Kidney capillary endothelial cell (primary cell): ENCODE data around the gene MUC5AC.
"Not testable (repeated sequence)": the region's sequence is repeated elsewhere in the genome, so short reads cannot be mapped to it uniquely, and the experiment has no call there.

Experiments used
- DNase-seq: peaks from one replicate; pipeline ENCODE4 v3.0.0-alpha.2; 2018; ENCODE audit warnings: low spot score

MUC5AC gene

DNA sequence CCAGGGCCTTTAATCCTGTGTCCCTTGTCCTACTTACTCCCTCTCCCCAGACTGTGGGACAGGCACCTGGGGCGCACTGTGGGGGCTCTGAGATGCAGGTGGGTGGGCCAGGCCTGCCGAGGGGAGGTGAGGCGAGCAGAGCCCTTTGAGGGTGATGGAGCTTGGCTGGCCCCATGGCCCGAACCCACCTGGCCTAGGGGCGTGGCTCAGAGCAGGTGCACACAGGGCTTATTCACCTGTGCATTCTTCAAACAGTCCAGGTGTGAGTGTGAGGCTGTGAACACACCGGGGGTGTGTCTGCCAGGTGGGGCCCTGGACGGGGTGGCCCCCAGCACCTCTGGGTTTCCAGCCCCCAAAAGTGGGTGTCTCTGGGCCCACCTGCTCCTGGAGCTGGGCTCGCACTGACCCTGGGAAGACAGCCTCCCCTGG is 9.0 kb upstream of the MUC5AC start:
- DNase-seq, result no peak

DNA sequence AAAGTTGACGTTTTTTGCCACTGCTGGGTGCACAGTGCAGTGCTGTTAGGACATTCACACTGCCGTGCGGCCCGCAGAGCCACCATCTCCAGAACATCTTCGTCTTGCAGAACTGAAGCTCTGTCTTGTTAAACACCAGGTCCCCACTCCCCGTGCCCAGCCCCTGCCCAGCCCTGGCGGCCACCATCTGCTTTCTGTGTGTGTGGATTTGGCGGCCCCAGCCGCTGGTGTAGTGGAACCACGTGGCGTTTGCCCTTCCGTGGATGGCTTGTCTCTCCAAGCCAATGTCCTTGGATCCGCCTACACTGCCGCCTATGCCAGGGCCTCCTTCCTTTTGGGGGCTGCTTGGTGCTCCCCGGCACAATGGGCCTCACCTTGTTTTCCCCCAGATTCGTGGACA is 8.2 kb upstream of the MUC5AC start:
- DNase-seq, result no peak

DNA sequence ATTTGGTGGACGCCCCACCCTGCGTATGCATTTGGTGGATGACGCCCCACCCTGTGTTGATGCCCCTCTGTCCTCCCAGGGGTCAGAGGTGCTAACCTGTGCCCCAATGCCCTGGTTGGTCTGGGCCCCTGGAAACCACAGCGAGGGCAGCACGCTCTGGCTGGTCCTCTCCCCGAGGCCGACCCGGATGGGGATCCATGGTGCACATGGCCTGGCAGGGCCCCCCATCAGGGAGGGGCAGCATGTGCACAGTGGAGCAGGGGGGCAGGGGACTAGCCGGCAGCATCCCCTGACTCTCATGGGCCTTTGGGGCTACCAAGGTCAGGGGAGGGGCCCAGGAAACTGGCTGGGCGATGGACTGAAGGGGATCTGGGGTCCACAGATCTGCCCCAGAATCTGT is 7.6 kb upstream of the MUC5AC start:
- DNase-seq, result no peak

DNA sequence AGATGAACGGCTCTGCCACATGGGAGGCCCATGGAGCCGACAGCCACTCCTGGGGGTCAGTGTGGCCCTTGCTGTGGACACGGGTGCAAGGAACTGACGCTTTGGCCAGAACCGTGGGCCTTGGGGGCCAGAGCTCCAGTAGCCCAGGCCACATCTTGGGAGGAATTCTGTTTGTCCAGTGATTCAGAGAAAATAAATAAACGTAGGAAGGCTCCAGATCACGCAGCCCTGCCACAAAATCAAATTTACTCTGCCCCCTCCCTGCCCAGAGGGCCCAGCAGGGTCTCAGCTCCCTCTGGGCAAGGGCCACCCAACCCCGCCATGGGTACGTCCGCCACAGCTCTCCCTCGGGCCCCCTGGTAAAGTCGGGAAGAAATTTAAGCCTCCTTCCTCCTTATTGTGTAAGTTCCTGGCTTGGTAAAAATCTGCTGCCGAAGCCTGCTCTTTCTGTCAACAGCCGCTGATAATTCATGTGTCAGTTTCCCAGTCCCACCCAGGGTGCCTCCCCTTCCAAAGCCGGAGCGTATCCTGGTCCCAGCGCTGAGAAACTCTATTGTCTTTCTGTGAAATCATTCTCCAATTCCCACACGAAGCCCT is 6.9 kb upstream of the MUC5AC start:
- DNase-seq, result peak; percentile 16

DNA sequence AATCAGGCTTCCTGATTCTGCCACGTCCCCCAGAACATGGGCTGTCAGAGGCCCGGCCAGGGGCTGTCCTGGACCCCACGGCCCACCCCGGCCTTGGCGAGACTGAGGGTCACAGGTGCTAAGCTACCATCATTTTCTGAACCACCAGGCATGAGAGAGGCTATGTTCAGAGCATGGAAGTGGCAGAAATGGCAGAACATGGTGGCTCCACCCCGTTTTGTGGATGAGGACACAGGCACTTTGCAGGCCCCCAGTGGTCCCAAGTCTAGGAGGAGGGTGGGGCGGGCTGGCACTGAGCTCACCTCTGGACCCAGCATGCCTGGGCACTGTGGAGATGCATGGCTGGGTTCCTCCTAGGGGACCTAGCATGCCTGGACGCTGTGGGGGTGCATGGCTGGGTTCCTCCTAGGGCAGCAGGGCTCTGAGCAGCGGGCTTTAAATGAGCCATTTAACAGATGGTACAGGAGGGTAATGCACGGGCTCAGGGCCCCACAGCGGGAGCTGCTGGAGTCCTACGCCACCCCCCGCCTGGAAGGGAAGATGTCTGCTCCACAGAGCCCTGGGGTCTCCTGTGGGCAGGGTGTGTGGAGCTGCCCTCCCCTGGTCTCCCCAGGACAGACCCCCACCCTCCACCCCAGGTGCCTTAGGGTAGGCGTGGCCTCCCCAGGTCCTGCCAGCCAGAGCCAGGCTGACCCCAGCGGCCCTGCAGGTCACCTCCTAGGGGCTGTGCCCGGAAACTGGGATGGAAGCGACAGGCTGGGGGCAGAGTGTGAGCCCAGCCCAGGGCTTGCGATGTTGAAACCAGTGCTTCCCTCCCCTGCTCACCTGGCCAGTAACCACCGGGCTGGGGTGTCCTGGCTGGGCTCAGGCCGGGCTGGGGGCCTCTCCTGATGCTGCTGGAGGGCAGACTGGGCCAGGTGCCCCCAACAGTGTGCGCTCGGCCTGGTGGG is 6.1 kb upstream of the MUC5AC start:
- no peak for DNase-seq

DNA sequence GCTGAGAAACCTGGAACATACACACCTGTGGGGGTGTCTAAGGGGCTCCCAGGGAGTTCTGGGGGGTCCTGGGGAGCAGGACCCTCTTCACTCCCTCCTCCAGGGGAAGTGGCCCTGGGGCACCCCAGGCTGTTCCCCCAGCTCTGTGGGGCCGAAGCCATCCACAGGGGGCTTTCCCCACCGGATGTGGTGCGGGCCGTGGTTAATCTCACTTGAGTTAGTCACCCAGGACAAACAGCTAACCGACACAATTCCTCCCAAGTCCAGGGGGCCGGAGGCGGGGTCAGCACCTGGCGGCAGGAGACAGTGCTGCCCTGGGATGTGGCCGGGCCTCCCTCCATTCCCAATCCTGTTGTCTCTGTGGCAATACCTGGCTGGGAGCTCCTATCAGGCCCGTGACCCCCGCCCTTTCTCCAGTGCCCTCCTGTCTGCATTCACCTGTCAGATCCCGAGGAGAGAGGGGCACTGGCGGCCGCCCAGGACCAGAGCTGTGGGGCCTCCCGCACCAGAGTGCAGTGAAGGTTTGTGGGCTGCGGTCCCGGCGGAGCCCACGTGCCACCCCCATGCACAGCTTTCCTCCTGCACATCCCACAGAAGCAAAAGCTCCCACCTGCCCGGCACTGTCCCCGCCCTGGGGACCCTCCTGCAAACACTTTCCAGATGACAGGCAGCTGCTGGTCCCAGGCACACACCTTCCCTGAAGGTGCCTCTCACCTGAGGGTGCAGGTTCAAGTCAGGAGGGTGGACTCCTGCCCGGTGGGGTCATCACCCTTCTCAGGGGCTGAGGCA is 5.2 kb upstream of the MUC5AC start:
- no peak for DNase-seq

DNA sequence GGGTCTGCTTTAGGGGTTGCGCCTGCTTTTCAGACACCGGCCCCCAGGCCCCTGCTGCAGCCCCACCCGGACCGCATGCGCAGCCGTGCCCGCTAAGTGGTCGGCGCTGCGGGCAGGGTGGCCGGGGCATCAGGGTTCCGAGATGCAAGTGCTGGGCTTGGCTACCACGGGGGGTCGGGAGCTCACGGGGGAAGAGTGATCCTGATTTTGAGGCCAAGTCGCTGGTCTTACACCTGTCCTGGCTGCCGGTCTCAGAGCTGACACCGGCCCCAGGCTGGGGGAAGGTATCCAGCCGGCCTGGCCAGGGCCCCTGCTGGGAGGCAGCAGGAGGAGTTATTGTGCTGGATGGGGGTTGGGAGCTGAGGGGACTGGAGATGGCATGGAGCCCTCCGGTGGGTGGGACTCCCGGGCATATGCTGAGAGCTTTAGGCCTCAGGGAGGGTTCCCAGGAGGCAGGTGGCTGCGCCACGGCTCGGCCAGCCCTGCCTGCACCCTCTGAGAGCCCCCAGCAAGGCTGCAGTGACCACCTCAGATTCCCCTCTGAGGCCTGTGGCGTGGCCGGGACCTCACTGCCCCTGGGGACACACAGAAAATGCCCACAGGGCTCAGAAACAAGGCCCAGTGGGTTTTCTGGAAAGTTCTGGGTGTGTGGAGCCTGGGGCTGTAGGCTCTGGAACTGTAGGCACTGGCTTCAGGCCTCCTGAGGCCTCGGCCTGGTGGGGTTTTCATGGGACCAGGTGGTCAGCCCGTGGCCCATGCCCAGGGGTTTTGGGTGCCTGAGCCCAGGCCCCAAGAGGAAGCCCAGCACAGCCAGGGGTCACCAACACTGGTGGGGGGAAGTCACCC is 4.4 kb upstream of the MUC5AC start:
- no peak for DNase-seq

DNA sequence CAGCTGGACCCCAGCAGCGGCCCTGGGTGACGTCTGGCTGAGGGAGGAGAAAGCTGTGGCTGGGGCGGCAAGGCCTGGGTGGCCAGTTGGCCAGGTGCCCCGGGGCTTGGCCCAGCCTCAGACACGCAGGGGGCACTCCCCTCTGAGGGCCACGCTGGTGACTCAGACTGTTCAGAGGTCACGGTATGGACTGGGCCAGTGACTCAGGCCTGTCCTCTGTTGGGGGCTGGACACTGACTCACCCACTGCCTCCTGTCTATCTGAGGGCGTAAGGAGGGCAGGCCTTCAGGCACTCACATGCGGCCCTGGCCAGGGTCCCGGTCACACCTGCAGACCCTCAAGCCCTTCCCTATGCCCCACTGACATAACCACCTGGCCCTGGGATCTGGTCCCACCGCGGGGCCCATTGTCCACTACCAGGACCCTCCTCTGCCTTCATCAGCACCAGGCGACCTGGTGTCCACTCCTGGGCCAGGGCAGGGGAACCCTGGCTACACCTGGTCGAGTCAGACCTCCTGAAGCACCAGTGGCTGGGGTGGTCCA is 3.7 kb upstream of the MUC5AC start:
- peak; percentile 51 for DNase-seq

DNA sequence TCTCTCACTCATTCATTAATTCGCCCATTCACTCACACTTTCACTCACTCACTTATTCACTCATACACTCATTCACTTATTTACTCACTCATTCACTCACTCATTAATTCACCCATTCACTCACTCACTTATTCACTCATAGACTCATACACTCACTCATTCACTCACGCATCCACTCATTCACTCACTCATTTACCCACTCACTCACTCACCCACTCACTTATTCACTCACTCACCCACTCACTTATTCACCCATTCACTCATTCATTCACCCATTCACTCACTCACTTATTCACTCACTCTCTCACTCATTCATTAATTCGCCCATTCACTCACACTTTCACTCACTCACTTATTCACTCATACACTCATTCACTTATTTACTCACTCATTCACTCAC is 3.1 kb upstream of the MUC5AC start:
- not testable (repeated sequence) for DNase-seq

DNA sequence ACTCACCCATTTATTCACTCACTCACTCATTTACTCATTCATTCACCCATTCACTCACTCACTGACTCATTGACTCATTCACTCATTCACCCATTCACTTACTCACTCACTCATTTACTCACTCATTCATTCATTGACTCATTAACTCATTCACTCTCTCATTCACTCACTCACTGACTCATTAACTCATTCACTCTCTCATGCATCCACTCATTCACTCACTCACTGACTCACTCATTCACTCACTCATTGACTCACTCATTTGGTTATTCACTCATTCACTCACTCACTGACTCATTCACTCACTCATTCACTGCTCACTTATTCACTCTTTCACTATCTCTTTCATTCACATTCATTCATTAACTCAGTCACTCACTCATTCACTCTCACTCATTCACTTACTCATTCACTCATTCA is 2.5 kb upstream of the MUC5AC start:
- DNase-seq, result no peak

DNA sequence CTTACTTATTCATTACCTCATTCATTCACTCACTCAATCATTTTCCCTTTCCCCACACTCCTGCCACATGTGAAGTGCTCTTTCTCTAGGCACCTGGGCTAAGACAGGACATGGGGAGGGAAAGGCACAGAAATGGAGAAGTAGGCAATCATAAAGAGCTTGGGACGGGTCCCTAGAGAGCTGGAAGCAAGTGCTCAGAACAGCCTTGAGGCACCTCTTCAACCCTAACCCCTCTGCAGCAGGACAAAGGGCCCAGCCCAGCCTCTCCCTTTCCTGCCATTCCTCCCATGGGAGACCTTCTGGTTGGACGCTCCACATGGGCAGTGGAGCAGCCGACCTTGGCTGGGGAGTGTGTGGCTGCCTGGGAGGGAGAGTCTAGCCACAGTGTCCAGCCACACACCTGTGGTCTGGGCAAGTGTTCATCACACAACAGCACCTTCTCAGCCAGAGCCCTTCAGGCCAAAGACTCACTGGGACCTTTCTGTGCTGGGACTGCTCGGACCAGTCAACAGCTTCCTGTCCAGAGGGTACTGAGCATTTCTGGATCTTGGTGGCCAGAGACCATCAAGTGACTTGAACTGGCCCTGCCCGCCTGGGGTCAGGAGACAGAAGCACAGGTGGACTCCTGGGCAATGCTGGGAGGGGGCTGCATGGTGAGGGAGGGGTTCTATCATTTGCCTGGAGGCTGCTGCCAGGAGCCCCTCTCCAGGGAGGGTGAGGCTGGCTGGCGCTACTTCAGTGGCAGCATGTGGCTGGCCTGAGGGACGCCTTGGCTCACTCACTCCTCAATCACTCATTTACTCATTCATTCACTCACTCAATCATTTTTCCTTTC is 1.0 kb upstream of the MUC5AC start:
- no peak for DNase-seq

DNA sequence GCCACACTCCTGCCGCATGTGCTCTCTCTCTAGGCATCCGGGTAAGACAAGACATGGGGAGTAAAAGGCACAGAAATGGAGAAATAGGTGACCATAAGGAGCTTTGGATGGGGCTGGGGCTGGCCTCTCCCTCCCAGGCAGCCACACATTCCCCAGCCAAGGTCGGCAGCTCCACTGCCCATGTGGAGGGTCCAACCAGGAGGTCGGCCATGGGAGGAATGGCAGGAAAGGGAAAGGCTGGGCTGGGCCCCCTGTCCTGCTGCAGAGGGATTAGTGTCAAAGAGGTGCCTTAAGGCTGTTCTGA is 460 bp upstream of the MUC5AC start:
- no peak for DNase-seq

DNA sequence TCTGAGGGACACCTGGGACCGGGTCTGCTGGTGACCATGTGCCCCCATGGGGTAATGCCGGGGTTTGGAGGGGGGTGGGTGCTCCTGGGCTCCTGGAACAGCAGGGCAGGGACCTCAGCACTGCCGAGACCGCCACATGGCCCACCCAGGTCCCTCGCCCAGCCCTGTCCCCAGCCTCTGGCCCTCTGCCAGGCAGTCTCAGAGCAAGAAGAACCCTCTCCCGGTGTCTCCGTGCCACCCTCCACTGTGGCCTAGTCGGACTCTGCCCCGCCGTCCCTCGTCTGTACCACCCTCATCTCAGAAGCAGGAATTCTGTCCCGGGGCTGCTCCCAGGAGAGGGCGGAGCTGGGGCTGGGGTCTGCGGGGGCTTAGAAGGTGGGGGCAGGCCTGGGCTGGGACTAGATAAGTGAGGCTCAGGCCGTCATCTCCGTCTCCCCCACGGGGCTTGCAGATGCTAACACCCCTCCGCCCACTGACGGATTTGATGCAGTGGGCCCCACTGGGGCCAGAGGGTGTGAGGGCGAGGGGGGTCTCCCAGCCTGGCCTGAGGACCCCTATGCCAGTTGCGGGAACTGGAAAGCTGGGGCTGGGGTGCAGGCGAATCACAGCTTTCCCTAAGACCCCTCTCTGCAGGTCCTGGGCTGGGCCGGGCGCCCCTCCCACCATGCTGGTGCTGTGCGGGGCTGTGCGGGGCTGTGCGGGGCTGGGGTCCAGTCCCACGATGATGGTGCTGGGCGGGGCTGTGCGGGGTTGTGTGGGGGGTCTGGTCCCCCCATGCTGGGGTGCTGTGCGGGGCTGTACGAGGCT is 1.1 kb downstream of the MUC5AC start:
- DNase-seq, result no peak

DNA sequence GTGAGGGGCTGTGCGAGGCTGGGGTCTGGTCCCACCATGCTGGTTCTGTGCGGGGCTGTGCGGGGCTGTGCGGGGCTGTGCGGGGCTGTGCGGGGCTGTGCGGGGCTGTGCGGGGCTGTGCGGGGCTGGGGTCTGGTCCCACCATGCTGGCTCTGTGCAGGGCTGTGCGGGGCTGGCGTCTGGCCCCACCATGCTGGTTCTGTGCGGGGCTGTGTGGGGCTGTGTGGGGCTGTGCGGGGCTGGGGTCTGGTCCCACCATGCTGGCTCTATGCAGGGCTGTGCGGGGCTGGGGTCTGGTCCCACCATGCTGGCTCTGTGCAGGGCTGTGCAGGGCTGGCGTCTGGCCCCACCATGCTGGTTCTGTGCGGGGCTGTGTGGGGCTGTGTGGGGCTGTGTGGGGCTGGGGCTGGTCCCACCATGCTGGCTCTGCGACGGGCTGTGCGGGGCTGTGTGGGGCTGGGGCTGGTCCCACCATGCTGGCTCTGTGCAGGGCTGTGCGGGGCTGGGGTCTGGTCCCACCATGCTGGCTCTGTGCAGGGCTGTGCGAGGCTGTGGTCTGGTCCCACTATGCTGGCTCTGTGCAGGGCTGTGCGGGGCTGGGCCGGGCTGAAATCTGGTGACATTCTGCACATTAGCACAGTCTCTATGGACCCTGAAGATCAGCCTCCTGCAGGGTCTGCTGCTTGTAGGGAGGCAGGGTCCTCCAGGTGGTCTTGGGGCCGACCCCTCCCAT is 1.9 kb downstream of the MUC5AC start:
- not testable (repeated sequence) for DNase-seq

DNA sequence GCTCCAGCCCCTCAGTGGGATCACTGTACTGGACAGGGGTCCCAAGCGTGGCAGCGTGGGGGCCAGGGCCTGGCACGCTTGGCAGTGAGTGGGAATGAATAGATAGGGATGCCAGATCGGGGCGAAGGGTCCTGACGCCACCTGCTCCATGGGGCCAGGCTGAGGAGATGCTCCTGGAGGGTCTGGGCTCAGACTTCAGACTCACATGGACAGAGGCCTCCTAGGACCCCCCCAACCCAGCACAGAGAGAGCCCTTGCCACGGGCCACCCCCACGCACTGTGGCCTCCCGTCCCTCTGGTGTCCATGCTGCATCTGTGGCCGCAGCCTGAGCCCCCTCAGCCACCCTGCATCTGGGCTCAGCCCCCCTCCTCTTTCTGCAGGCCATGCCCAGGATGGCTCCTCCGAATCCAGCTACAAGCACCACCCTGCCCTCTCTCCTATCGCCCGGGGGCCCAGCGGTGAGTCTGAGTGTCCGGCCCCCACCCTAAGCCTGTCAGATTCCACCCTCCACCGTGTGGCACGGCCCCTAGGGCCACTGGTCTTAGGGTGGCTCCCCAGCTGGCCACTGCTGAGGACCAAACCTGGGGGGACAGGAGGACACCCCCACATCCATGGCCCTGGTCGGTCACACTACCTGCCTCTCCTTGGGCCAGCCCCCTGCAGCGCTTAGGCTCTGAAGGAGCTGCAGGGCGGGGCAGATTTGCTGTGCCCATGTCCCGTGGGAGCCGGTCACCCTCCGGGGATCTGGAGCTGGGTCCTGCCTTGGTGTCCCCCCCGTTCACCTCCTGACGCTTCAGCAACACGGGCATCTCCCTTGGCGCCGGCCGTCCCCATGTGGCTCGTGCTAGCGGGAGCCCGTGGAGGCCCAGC is 2.7 kb downstream of the MUC5AC start:
- DNase-seq, result no peak

DNA sequence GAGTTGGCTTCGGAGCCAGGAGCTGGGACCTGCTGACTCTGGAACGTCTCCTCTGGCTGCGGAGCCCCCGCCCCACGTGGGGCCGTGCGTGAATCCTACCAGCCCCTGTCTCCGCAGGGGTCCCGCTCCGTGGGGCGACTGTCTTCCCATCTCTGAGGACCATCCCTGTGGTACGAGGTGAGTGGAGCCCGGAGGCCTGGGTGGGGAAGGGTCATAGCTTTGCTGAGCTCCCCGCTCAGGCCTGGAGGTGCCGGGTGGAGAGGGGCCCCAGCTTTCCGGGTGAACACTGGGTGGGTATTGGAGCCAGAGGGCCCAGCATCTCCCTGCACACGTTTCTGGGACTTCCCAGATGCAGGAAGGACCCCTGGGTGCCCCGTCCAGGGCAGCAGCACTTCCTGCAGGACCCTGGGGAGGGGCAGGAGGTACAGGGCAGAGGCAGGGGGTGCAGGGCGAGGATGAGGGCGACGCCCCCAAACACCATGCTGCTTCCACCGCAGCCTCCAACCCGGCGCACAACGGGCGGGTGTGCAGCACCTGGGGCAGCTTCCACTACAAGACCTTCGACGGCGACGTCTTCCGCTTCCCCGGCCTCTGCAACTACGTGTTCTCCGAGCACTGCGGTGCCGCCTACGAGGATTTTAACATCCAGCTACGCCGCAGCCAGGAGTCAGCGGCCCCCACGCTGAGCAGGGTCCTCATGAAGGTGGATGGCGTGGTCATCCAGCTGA is 3.8 kb downstream of the MUC5AC start:
- no peak for DNase-seq

DNA sequence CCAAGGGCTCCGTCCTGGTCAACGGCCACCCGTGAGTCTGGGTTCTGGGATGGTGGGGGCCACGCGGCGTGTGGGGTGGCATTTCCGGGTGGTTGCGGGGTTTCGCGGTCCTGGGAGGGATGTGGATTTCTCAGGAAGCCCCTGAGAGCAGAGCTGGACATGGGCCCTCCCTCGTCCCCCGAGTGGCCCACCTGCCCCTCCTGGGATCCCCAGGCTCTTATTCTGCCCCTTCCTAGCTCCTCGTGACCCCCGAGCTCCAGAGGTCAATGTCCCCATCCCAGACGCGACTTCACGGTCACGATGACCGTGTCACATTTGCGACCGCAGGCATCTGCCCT is 4.4 kb downstream of the MUC5AC start:
- DNase-seq, result no peak
